GM23338 (cell line): Measurements from ENCODE around the gene CDK14. TPM values are rescaled to one million over a fixed set of nuclear protein-coding genes. Genes with fewer than 3 reads are reported as not detected.

Experiments
- ATAC-seq: fragments of 200-7000 bp; cut with Tn5 transposase; 3 replicates; pipeline ENCODE4 v1.9.1; 2020
- DNase-seq: peaks from one replicate; pipeline ENCODE4 v3.0.0-alpha.2; 2015; ENCODE audit warnings: low spot score
- H2AFZ ChIP-seq: fragments of 200-600 bp; sonication (generic); 2 replicates; pipeline ENCODE4 v1.8.0; 2016; ENCODE audit warnings: antibody characterized with exemption, mild to moderate bottlenecking, moderate library complexity
- H3F3A ChIP-seq: fragments of 200-600 bp; sonication (generic); replicated peaks from 2 replicates; pipeline ENCODE4 v1.8.0; 2017; ENCODE audit warnings: antibody characterized with exemption, mixed run types, low read depth
- H3K27ac ChIP-seq: fragments of 200-600 bp; sonication (generic); 2 replicates; pipeline ENCODE4 v1.6.1; 2016; ENCODE audit warnings: low read depth
- H3K27me3 ChIP-seq: fragments of 200-600 bp; sonication (generic); 2 replicates; pipeline ENCODE4 v1.8.0; 2016; ENCODE audit warnings: mild to moderate bottlenecking, mixed run types, moderate library complexity; ENCODE audit not compliant: insufficient read depth
- H3K36me3 ChIP-seq: fragments of 200-600 bp; sonication (generic); 2 replicates; pipeline ENCODE4 v1.8.0; 2016; ENCODE audit warnings: mild to moderate bottlenecking; ENCODE audit not compliant: insufficient read depth
- H3K4me1 ChIP-seq: fragments of 200-600 bp; sonication (generic); 2 replicates; pipeline ENCODE4 v1.8.0; 2016; ENCODE audit warnings: mild to moderate bottlenecking, moderate library complexity; ENCODE audit not compliant: insufficient read depth
- H3K4me2 ChIP-seq: fragments of 200-600 bp; sonication (generic); 2 replicates; pipeline ENCODE4 v1.7.1; 2017; ENCODE audit warnings: mixed run types
- H3K4me3 ChIP-seq: fragments of 200-600 bp; sonication (generic); 2 replicates; pipeline ENCODE4 v1.6.1; 2016; ENCODE audit warnings: mixed run types
- H3K79me2 ChIP-seq: fragments of 200-600 bp; sonication (generic); replicated peaks from 2 replicates; pipeline ENCODE4 v1.8.0; 2017; ENCODE audit warnings: mild to moderate bottlenecking; ENCODE audit not compliant: insufficient read depth
- H3K9me2 ChIP-seq: fragments of 200-600 bp; sonication (generic); 2 replicates; pipeline ENCODE4 v1.8.0; 2017; ENCODE audit not compliant: insufficient read depth
- H4K20me1 ChIP-seq: fragments of 200-600 bp; sonication (generic); replicated peaks from 2 replicates; pipeline ENCODE4 v1.8.0; 2017; ENCODE audit warnings: mild to moderate bottlenecking; ENCODE audit not compliant: insufficient read depth
- H3K27ac Mint-ChIP-seq: 2 replicates; pipeline ENCODE4 v1.8.0; 2020; ENCODE audit warnings: inconsistent platforms, mild to moderate bottlenecking, moderate library complexity, mixed read lengths
- H3K27me3 Mint-ChIP-seq: 3 replicates; pipeline ENCODE4 v1.8.0; 2022; ENCODE audit warnings: low read depth, mild to moderate bottlenecking, moderate library complexity, mixed read lengths, inconsistent platforms; ENCODE audit not compliant: insufficient read depth, poor library complexity
- H3K36me3 Mint-ChIP-seq: 3 replicates; pipeline ENCODE4 v1.8.0; 2021; ENCODE audit warnings: low read depth, mild to moderate bottlenecking, inconsistent platforms, moderate library complexity, mixed read lengths
- H3K4me1 Mint-ChIP-seq: 3 replicates; pipeline ENCODE4 v1.8.0; 2020; ENCODE audit warnings: mild to moderate bottlenecking, inconsistent platforms, mixed read lengths
- H3K4me3 Mint-ChIP-seq: 3 replicates; pipeline ENCODE4 v1.8.0; 2021; ENCODE audit warnings: moderate library complexity, mild to moderate bottlenecking, inconsistent platforms, mixed read lengths
- H3K9me3 Mint-ChIP-seq: 3 replicates; pipeline ENCODE4 v1.8.0; 2020; ENCODE audit warnings: moderate library complexity, mild to moderate bottlenecking, inconsistent platforms, mixed read lengths
- ETS1 ChIP-seq: IDR thresholded peaks from 2 replicates; pipeline ENCODE4 v1.6.1; 2016; ENCODE audit warnings: antibody characterized with exemption
- EZH2 ChIP-seq: fragments of 200-600 bp; sonication (generic); IDR thresholded peaks from one replicate; pipeline ENCODE4 v1.8.0; 2017; ENCODE audit warnings: antibody characterized with exemption, mild to moderate bottlenecking, low read depth; ENCODE audit not compliant: unreplicated experiment
- EZH2phosphoT487 ChIP-seq: fragments of 200-600 bp; sonication (generic); IDR thresholded peaks from one replicate; pipeline ENCODE4 v1.8.1; 2018; ENCODE audit warnings: antibody characterized with exemption; ENCODE audit not compliant: unreplicated experiment
- JUNB ChIP-seq: IDR thresholded peaks from one replicate; pipeline ENCODE4 v1.6.1; 2016; ENCODE audit warnings: antibody characterized with exemption; ENCODE audit not compliant: unreplicated experiment
- NANOG ChIP-seq: IDR thresholded peaks from 2 replicates; pipeline ENCODE4 v1.6.1; 2016; ENCODE audit warnings: antibody characterized with exemption, borderline replicate concordance
- POLR2AphosphoS5 ChIP-seq: IDR thresholded peaks from 2 replicates; pipeline ENCODE4 v1.6.1; 2016; ENCODE audit warnings: antibody characterized with exemption, low read depth
- REST ChIP-seq: IDR thresholded peaks from one replicate; pipeline ENCODE4 v1.6.1; 2018; ENCODE audit warnings: antibody characterized with exemption; ENCODE audit not compliant: unreplicated experiment
- STAT1 ChIP-seq: IDR thresholded peaks from one replicate; pipeline ENCODE4 v1.6.1; 2016; ENCODE audit warnings: antibody characterized with exemption; ENCODE audit not compliant: unreplicated experiment
- ZNF114 ChIP-seq: fragments of 250-450 bp; sonication (Bioruptor Pico); IDR thresholded peaks from 2 replicates; pipeline ENCODE4 v1.5.0; 2020; ENCODE audit warnings: mild to moderate bottlenecking, moderate library complexity
- polyA plus RNA-seq: library from polyadenylated mRNA; unstranded; fragments of >200 nt; fragmentation: Nextera tagmentation; extraction: Ambion mirVana; gene quantifications from 2 replicates; pipeline ENCODE4 v1.2.1, GENCODE V29; 2016
- total RNA-seq: library from RNA; depleted of rRNA; stranded (reverse); fragments of >200 nt; shearing (Covaris generic); gene quantifications from 2 replicates; pipeline ENCODE4 v1.2.3, GENCODE V29; 2014
- TF ChIP-seq, protein P1 (sequence below): fragments of 250-450 bp; sonication (Bioruptor Pico); IDR thresholded peaks from 2 replicates; pipeline ENCODE4 v1.5.0; 2020; ENCODE audit warnings: mild to moderate bottlenecking, moderate library complexity
- TF ChIP-seq, protein P2 (sequence below), 2 experiments: fragments of 200-600 bp in 1 of 2; sonication (generic) in 1 of 2; conservative IDR thresholded peaks; 2 replicates each; pipeline versions ENCODE4 v1.5.1 to v1.6.1; 2016 to 2017; ENCODE audit warnings: antibody characterized with exemption in 2 of 2, low read depth in 2 of 2, mild to moderate bottlenecking in 2 of 2, moderate library complexity in 1 of 2

Gene CDK14
- total and polyA plus RNA-seq, 2 experiments from 2014 or later, result 11.2 to 24.0 TPM

- TF ChIP-seq REST (no peak), ETS1 (no peak), JUNB (no peak), NANOG (no peak), EZH2 (no peak), STAT1 (no peak), POLR2AphosphoS5 (no peak), ZNF114 (no peak), EZH2phosphoT487 (no peak)
- TF ChIP-seq, protein P1, sequence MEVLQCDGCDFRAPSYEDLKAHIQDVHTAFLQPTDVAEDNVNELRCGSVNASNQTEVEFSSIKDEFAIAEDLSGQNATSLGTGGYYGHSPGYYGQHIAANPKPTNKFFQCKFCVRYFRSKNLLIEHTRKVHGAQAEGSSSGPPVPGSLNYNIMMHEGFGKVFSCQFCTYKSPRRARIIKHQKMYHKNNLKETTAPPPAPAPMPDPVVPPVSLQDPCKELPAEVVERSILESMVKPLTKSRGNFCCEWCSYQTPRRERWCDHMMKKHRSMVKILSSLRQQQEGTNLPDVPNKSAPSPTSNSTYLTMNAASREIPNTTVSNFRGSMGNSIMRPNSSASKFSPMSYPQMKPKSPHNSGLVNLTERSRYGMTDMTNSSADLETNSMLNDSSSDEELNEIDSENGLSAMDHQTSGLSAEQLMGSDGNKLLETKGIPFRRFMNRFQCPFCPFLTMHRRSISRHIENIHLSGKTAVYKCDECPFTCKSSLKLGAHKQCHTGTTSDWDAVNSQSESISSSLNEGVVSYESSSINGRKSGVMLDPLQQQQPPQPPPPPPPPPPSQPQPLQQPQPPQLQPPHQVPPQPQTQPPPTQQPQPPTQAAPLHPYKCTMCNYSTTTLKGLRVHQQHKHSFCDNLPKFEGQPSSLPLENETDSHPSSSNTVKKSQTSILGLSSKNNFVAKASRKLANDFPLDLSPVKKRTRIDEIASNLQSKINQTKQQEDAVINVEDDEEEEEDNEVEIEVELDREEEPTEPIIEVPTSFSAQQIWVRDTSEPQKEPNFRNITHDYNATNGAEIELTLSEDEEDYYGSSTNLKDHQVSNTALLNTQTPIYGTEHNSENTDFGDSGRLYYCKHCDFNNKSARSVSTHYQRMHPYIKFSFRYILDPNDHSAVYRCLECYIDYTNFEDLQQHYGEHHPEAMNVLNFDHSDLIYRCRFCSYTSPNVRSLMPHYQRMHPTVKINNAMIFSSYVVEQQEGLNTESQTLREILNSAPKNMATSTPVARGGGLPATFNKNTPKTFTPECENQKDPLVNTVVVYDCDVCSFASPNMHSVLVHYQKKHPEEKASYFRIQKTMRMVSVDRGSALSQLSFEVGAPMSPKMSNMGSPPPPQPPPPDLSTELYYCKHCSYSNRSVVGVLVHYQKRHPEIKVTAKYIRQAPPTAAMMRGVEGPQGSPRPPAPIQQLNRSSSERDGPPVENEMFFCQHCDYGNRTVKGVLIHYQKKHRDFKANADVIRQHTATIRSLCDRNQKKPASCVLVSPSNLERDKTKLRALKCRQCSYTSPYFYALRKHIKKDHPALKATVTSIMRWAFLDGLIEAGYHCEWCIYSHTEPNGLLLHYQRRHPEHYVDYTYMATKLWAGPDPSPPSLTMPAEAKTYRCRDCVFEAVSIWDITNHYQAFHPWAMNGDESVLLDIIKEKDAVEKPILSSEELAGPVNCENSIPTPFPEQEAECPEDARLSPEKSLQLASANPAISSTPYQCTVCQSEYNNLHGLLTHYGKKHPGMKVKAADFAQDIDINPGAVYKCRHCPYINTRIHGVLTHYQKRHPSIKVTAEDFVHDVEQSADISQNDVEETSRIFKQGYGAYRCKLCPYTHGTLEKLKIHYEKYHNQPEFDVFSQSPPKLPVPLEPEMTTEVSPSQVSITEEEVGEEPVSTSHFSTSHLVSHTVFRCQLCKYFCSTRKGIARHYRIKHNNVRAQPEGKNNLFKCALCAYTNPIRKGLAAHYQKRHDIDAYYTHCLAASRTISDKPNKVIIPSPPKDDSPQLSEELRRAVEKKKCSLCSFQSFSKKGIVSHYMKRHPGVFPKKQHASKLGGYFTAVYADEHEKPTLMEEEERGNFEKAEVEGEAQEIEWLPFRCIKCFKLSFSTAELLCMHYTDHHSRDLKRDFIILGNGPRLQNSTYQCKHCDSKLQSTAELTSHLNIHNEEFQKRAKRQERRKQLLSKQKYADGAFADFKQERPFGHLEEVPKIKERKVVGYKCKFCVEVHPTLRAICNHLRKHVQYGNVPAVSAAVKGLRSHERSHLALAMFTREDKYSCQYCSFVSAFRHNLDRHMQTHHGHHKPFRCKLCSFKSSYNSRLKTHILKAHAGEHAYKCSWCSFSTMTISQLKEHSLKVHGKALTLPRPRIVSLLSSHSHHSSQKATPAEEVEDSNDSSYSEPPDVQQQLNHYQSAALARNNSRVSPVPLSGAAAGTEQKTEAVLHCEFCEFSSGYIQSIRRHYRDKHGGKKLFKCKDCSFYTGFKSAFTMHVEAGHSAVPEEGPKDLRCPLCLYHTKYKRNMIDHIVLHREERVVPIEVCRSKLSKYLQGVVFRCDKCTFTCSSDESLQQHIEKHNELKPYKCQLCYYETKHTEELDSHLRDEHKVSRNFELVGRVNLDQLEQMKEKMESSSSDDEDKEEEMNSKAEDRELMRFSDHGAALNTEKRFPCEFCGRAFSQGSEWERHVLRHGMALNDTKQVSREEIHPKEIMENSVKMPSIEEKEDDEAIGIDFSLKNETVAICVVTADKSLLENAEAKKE (CRISPR knock-in tag), result no peak
- TF ChIP-seq, protein P2, sequence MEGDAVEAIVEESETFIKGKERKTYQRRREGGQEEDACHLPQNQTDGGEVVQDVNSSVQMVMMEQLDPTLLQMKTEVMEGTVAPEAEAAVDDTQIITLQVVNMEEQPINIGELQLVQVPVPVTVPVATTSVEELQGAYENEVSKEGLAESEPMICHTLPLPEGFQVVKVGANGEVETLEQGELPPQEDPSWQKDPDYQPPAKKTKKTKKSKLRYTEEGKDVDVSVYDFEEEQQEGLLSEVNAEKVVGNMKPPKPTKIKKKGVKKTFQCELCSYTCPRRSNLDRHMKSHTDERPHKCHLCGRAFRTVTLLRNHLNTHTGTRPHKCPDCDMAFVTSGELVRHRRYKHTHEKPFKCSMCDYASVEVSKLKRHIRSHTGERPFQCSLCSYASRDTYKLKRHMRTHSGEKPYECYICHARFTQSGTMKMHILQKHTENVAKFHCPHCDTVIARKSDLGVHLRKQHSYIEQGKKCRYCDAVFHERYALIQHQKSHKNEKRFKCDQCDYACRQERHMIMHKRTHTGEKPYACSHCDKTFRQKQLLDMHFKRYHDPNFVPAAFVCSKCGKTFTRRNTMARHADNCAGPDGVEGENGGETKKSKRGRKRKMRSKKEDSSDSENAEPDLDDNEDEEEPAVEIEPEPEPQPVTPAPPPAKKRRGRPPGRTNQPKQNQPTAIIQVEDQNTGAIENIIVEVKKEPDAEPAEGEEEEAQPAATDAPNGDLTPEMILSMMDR (conservative IDR thresholded peaks at IDR 0.05; ENCODE audit: low read depth in 2 of 2), result no peak
- H3K27ac ChIP-seq, result no peak overlapping the region
- peaks cover 5% of the 10 kb centered on the region; the same call in 1 of the 2 replicates for H3K9me2 ChIP-seq
- H2AFZ ChIP-seq, result no peak overlapping the region
- Mint-ChIP-seq H3K4me1 (peaks cover 8% of the 10 kb centered on the region; the same call in 2 of the 3 replicates), H3K36me3 (peaks cover 10% of the 10 kb centered on the region), H3K27ac (0 out of 2 replicates have a peak overlapping the region, but pooled peaks have one; percentile 40), H3K27me3 (no peaks in the 10 kb centered on the region), H3K9me3 (peaks cover 4% of the 10 kb centered on the region; the same call in 1 of the 3 replicates), H3K4me3 (no peak overlapping the region)
- no peak for ATAC-seq
- H4K20me1 ChIP-seq, result no peaks in the 10 kb centered on the region
- no peaks in the 10 kb centered on the region for H3K27me3 ChIP-seq
- 0 out of 2 replicates have a peak, but pooled peaks cover 5% of the 10 kb centered on the region for H3K36me3 ChIP-seq
- H3K79me2 ChIP-seq, result no peaks in the 10 kb centered on the region
- H3K4me2 ChIP-seq, result no peak overlapping the region
- no peak overlapping the region for H3K4me3 ChIP-seq
- H3K4me1 ChIP-seq, result no peaks in the 10 kb centered on the region
- DNase-seq, result no peak
- no peaks in the 10 kb centered on the region for H3F3A ChIP-seq
Observed at GRCh38 chr7:90931986-90932916, 336.1 kb downstream of the CDK14 start.
